ENCODE data around the gene EPB41.

EPB41 gene

DNA sequence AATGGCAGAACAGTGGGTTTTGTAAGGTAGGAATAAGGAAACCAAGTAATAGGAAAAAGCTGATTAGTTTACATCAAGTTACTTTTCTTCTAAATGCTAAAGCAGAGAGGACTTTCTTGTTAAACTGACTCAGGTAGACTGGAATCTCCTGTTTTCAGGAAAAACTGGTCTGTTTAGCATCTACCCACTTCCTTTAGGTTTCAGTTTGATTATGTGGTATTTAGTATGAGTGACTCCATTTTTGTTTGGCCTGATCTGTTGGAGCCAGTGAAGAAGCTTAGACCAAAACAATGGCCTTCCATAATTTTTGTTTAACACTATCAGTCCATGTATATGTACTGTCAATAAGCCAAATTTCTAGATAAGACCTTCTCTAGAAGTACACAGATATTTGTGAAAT is 88.4 kb downstream of the EPB41 start:
- no peaks in the 10 kb centered on the region for H3K9me3 ChIP-seq (ENCODE audit: control insufficient read depth, low read length)
- H3K36me3 ChIP-seq (ENCODE audit: control insufficient read depth, insufficient read depth, low read length): no peaks in the 10 kb centered on the region
- H3K27me3 ChIP-seq (ENCODE audit: control insufficient read depth, insufficient read depth, low read length, poor library complexity, severe bottlenecking): no peaks in the 10 kb centered on the region
- H3K4me3 ChIP-seq (ENCODE audit: insufficient read depth, low read depth, low read length): no peak overlapping the region
- H3K27ac ChIP-seq (ENCODE audit: insufficient read depth, low read depth, low read length, poor library complexity, severe bottlenecking): no peak overlapping the region
- H3K4me1 ChIP-seq (ENCODE audit: control insufficient read depth, insufficient read depth, low read length): no peaks in the 10 kb centered on the region

DNA sequence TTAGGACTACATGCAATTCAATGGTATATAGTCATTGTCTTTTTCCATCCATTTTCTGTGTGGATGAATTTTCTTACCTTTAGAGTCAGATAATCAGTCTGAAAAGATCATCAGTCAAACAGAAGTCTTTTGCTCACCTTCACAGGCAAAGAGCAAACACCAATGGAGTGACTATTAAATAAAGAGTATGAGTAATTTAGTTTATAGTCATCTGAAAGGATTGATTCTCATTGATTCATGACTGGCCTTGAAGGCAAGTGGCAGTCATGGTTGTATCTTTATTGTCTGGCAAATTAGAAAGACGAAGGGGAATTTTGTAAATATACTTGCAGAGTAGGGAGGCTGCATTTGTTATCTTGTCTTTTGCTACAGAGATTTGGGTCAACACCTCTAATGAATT is 89.9 kb downstream of the EPB41 start:
- no peaks in the 10 kb centered on the region for H3K4me1 ChIP-seq (ENCODE audit: control insufficient read depth, insufficient read depth, low read length)
- no peak overlapping the region for H3K4me3 ChIP-seq (ENCODE audit: insufficient read depth, low read depth, low read length)
- WGBS, 2 experiments: 94 to 96% methylated on average over 1 of the region's 1 CpG
- no peak overlapping the region for H3K27ac ChIP-seq (ENCODE audit: insufficient read depth, low read depth, low read length, poor library complexity, severe bottlenecking)
- no peaks in the 10 kb centered on the region for H3K27me3 ChIP-seq (ENCODE audit: control insufficient read depth, insufficient read depth, low read length, poor library complexity, severe bottlenecking)
- no peaks in the 10 kb centered on the region for H3K36me3 ChIP-seq (ENCODE audit: control insufficient read depth, insufficient read depth, low read length)
- no peaks in the 10 kb centered on the region for H3K9me3 ChIP-seq (ENCODE audit: control insufficient read depth, low read length)

DNA sequence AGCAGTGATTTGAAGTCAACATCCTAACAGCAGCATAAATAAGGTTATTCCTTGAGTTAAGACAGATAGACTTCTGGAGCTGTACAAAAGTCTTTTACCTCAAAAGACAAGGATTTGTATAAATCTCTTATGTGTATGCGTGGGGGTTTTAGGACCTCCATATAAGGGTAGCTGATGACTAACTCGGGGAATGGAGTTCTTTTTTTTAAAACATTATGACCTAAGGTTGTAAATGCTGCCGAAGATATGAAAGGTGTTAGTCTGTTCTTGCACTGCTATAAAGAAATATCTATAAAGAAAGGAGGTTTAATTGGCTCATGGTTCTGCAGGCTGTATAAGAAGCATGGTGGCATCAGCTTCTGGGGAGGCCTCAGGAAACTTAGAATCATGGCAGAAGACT is 90.4 kb downstream of the EPB41 start:
- Histone ChIP-seq H3K4me1 (ENCODE audit: control insufficient read depth, insufficient read depth, low read length) (no peaks in the 10 kb centered on the region), H3K27ac (ENCODE audit: insufficient read depth, low read depth, low read length, poor library complexity, severe bottlenecking) (no peak overlapping the region), H3K27me3 (ENCODE audit: control insufficient read depth, insufficient read depth, low read length, poor library complexity, severe bottlenecking) (no peaks in the 10 kb centered on the region), H3K36me3 (ENCODE audit: control insufficient read depth, insufficient read depth, low read length) (no peaks in the 10 kb centered on the region), H3K9me3 (ENCODE audit: control insufficient read depth, low read length) (no peaks in the 10 kb centered on the region), H3K4me3 (ENCODE audit: insufficient read depth, low read depth, low read length) (no peak overlapping the region)
- WGBS, 2 experiments: 90 to 96% methylated on average over 3 of the region's 3 CpGs

DNA sequence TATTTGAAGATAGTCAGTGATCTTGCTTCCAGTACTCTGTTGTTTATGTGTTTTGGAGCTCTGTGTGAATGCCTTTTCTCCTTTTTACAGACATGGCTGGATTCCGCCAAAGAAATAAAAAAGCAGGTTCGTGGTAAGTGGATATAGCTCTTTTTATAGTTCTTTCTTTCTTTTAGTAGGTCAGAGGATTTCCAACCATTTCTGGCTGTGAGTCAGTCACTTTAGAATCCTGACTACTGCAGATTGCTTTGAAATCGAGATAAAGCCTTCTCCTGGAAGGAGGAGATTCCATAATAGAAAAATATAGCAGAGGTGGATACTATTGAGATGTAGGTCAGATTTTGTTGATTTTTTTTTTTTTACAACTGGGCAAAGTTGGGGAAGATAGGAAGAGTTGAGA is 97.4 kb downstream of the EPB41 start:
- 86 to 93% methylated on average over 3 of the region's 3 CpGs for WGBS, 2 experiments

DNA sequence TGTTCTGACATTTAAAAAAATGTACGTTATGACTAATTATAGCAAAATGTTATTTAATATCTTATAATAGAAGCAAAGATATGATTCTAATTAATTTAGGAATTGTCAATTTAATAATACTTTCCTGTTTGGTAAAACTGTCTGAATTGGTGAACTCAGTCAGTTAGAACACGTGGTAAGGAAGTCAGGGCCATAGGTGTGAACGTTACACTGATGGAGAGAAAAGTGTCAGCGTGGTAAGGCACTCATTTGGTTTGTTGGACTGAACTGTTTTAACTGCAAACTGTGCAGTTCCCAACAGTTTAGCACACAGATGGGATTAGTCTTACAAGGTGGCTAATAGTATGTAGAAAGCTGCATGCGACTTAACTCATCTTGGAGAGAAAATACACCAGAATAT is 102.9 kb downstream of the EPB41 start:
- no peaks in the 10 kb centered on the region for H3K4me1 ChIP-seq (ENCODE audit: control insufficient read depth, insufficient read depth, low read length)
- 92 to 97% methylated on average over 4 of the region's 5 CpGs for WGBS, 2 experiments

More for the DNA sequence above, 97.4 kb downstream of the EPB41 start:
- H3K27me3 ChIP-seq (ENCODE audit: control insufficient read depth, insufficient read depth, low read length, poor library complexity, severe bottlenecking): no peaks in the 10 kb centered on the region
- no peak overlapping the region for H3K27ac ChIP-seq (ENCODE audit: insufficient read depth, low read depth, low read length, poor library complexity, severe bottlenecking)
- H3K9me3 ChIP-seq (ENCODE audit: control insufficient read depth, low read length): no peaks in the 10 kb centered on the region
- H3K4me1 ChIP-seq (ENCODE audit: control insufficient read depth, insufficient read depth, low read length): no peaks in the 10 kb centered on the region
- H3K36me3 ChIP-seq (ENCODE audit: control insufficient read depth, insufficient read depth, low read length): no peaks in the 10 kb centered on the region
- no peak overlapping the region for H3K4me3 ChIP-seq (ENCODE audit: insufficient read depth, low read depth, low read length)

DNA sequence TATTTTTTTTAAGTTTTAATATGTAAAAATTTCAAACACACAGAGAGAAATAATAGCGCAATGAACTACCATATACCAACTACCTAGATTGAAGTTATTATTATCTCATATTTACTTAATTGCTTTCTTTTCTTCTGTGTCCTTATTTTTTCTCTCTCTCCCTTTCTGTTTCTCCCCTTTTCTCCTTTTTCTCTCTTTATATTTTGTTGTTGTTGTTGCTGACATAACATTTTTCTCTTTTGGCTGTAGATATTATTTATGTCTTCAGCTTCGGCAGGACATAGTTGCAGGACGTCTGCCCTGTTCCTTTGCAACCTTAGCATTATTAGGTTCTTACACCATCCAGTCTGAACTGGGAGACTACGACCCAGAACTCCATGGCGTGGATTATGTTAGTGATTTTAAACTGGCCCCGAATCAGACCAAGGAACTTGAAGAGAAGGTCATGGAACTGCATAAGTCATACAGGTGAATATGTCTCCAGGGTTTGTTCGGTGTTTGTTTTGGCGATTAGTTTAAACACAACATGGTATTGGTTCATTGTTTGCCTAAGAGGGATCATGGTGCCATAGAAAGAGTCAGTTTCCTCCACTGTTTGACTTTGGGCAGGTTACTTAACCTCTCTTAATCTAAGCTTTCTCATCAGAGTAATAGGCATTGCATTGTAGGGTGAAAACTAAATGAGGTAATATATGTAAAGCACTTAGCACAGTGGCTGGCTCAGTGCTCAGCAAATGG is 103.8 kb downstream of the EPB41 start:
- Histone ChIP-seq H3K4me1 (ENCODE audit: control insufficient read depth, insufficient read depth, low read length) (no peaks in the 10 kb centered on the region), H3K27me3 (ENCODE audit: control insufficient read depth, insufficient read depth, low read length, poor library complexity, severe bottlenecking) (no peaks in the 10 kb centered on the region), H3K4me3 (ENCODE audit: insufficient read depth, low read depth, low read length) (no peak overlapping the region), H3K9me3 (ENCODE audit: control insufficient read depth, low read length) (no peaks in the 10 kb centered on the region), H3K27ac (ENCODE audit: insufficient read depth, low read depth, low read length, poor library complexity, severe bottlenecking) (no peak overlapping the region), H3K36me3 (ENCODE audit: control insufficient read depth, insufficient read depth, low read length) (peaks cover 6% of the 10 kb centered on the region)
- WGBS, 2 experiments: 95 to 98% methylated on average over 8 of the region's 8 CpGs

More for the DNA sequence above, 102.9 kb downstream of the EPB41 start:
- Histone ChIP-seq H3K27me3 (ENCODE audit: control insufficient read depth, insufficient read depth, low read length, poor library complexity, severe bottlenecking) (no peaks in the 10 kb centered on the region), H3K4me3 (ENCODE audit: insufficient read depth, low read depth, low read length) (no peak overlapping the region), H3K9me3 (ENCODE audit: control insufficient read depth, low read length) (no peaks in the 10 kb centered on the region), H3K27ac (ENCODE audit: insufficient read depth, low read depth, low read length, poor library complexity, severe bottlenecking) (no peak overlapping the region), H3K36me3 (ENCODE audit: control insufficient read depth, insufficient read depth, low read length) (peaks cover 6% of the 10 kb centered on the region)

DNA sequence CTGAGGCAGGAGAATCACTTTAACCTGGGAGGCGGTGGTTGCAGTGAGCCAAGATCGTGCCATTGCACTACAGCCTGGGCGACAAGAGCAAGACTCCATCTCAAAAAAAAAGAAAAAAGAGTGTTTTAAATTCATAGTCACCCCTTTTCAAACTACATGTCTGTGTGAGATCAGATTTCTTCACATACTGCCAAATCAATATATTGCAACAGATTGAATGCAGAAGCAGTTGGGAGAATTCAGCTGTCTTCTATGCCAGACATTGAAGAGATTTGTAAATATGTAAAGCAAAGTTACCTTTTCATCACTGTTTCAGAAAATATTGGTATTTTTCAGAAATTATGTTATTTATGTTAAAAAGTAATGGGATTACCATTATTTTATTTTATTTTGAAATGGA is 108.3 kb downstream of the EPB41 start:
- WGBS, 2 experiments: 93 to 94% methylated on average over 3 of the region's 3 CpGs
- H3K27ac ChIP-seq (ENCODE audit: insufficient read depth, low read depth, low read length, poor library complexity, severe bottlenecking): no peak overlapping the region
- H3K4me3 ChIP-seq (ENCODE audit: insufficient read depth, low read depth, low read length): no peak overlapping the region
- no peaks in the 10 kb centered on the region for H3K9me3 ChIP-seq (ENCODE audit: control insufficient read depth, low read length)
- no peaks in the 10 kb centered on the region for H3K27me3 ChIP-seq (ENCODE audit: control insufficient read depth, insufficient read depth, low read length, poor library complexity, severe bottlenecking)
- H3K36me3 ChIP-seq (ENCODE audit: control insufficient read depth, insufficient read depth, low read length): peaks cover 6% of the 10 kb centered on the region
- H3K4me1 ChIP-seq (ENCODE audit: control insufficient read depth, insufficient read depth, low read length): no peaks in the 10 kb centered on the region

DNA sequence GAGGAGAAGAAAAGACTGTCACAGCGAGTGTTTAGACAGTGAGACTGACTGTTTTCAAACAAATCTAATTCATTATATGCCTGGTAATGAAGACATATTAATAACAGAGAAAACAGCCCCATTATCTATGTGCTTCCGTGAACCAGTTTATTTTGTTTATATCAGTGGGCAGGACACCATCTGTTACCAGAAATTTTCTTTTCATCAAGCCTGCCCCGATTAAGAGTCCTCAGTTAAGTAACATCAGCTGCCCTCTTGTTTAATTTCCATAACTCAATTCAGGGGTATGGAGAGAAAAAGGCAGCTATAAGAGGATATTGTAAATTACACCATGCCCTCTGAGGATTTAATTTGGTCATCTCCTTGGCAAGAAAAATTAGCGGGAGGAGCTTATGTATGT is 115.3 kb downstream of the EPB41 start:
- Histone ChIP-seq H3K27ac (ENCODE audit: insufficient read depth, low read depth, low read length, poor library complexity, severe bottlenecking) (no peak overlapping the region), H3K27me3 (ENCODE audit: control insufficient read depth, insufficient read depth, low read length, poor library complexity, severe bottlenecking) (no peaks in the 10 kb centered on the region), H3K4me3 (ENCODE audit: insufficient read depth, low read depth, low read length) (no peak overlapping the region), H3K36me3 (ENCODE audit: control insufficient read depth, insufficient read depth, low read length) (peaks cover 6% of the 10 kb centered on the region), H3K9me3 (ENCODE audit: control insufficient read depth, low read length) (no peaks in the 10 kb centered on the region), H3K4me1 (ENCODE audit: control insufficient read depth, insufficient read depth, low read length) (no peaks in the 10 kb centered on the region)
- WGBS, 2 experiments: 91 to 97% methylated on average over 3 of the region's 4 CpGs

DNA sequence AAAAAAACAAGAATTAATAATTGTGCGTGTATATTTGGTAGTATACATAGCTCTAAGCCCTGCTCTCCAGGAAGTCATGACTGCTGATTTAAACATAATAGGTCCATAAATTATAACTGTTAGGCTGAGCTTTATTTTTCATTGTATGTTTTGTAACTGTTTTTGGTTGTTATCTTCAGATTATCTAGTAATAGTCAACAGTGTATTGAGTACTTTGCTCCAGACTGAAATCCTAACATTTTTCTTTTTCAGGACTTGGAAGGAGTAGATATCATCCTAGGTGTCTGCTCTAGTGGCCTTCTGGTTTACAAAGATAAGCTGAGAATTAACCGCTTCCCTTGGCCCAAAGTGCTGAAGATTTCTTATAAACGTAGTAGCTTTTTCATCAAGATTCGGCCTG is 118.5 kb downstream of the EPB41 start:
- no peak overlapping the region for H3K4me3 ChIP-seq (ENCODE audit: insufficient read depth, low read depth, low read length)
- H3K36me3 ChIP-seq (ENCODE audit: control insufficient read depth, insufficient read depth, low read length): peaks cover 6% of the 10 kb centered on the region
- 93 to 94% methylated on average over 4 of the region's 4 CpGs for WGBS, 2 experiments
- no peaks in the 10 kb centered on the region for H3K9me3 ChIP-seq (ENCODE audit: control insufficient read depth, low read length)
- no peaks in the 10 kb centered on the region for H3K4me1 ChIP-seq (ENCODE audit: control insufficient read depth, insufficient read depth, low read length)
- no peaks in the 10 kb centered on the region for H3K27me3 ChIP-seq (ENCODE audit: control insufficient read depth, insufficient read depth, low read length, poor library complexity, severe bottlenecking)
- no peak overlapping the region for H3K27ac ChIP-seq (ENCODE audit: insufficient read depth, low read depth, low read length, poor library complexity, severe bottlenecking)

DNA sequence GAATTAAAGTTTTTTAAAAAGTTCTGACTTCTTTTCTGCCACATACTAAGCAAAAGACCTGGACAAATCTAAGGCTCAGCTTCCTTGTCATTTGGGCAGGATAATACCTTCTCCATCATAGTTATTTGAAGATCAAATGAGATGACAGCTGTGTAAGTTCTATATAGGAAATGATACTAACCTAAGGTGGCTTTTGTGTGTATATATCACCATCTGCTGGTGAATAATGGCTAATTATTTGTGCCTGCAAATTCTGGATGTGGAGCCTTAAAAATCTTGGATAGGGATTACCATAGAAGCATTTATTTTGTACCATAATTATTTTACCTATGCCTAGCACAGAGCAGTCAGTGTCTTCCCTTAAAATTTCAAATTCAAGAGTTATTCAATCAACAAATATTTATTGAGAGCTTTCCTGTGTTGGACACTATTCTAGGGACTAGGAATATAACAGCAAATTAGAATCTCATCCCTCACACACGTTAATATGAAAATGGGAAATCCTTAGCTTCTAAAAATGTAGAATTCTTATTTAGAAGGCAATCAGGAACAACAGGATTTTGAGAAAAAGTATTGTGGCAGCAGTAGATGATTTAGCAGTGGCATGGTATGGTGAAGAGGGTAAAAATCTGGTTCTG is 119.6 kb downstream of the EPB41 start:
- Histone ChIP-seq H3K9me3 (ENCODE audit: control insufficient read depth, low read length) (no peaks in the 10 kb centered on the region), H3K27ac (ENCODE audit: insufficient read depth, low read depth, low read length, poor library complexity, severe bottlenecking) (no peak overlapping the region), H3K4me1 (ENCODE audit: control insufficient read depth, insufficient read depth, low read length) (no peaks in the 10 kb centered on the region), H3K36me3 (ENCODE audit: control insufficient read depth, insufficient read depth, low read length) (peaks cover 6% of the 10 kb centered on the region), H3K27me3 (ENCODE audit: control insufficient read depth, insufficient read depth, low read length, poor library complexity, severe bottlenecking) (no peaks in the 10 kb centered on the region), H3K4me3 (ENCODE audit: insufficient read depth, low read depth, low read length) (no peak overlapping the region)
- WGBS, 2 experiments: 100% methylated on average over 1 of the region's 1 CpG; no CpG with 5 or more reads in 1 of the 2 experiments

All from ectodermal cell (in vitro differentiated cells).